HUES48 (cell line): Measurements from ENCODE around the gene TRIM77.
"Not testable (repeated sequence)": the region's sequence is repeated elsewhere in the genome, so short reads cannot be mapped to it uniquely, and the experiment has no call there.

Experiments
- H3K27ac ChIP-seq: one replicate; pipeline ENCODE4 v1.7.0; 2013; ENCODE audit warnings: low read depth, low read length, inconsistent platforms
- H3K27me3 ChIP-seq: 2 replicates; pipeline ENCODE4 v1.6.1; 2013; ENCODE audit warnings: mild to moderate bottlenecking, low read length; ENCODE audit not compliant: control insufficient read depth, insufficient read depth
- H3K36me3 ChIP-seq: 2 replicates; pipeline ENCODE4 v1.6.1; 2013; ENCODE audit warnings: low read length; ENCODE audit not compliant: control insufficient read depth, insufficient read depth
- H3K4me1 ChIP-seq: 2 replicates; pipeline ENCODE4 v1.6.1; 2013; ENCODE audit warnings: mild to moderate bottlenecking, low read length; ENCODE audit not compliant: control insufficient read depth, insufficient read depth
- H3K4me3 ChIP-seq: 2 replicates; pipeline ENCODE4 v1.5.1; 2013; ENCODE audit warnings: mild to moderate bottlenecking, low read depth, low read length
- H3K9ac ChIP-seq: 2 replicates; pipeline ENCODE4 v1.6.1; 2013; ENCODE audit warnings: mild to moderate bottlenecking, low read depth, low read length, moderate library complexity
- H3K9me3 ChIP-seq: 2 replicates; pipeline ENCODE4 v1.6.1; 2013; ENCODE audit warnings: low read length; ENCODE audit not compliant: control insufficient read depth, insufficient read depth

TRIM77 gene

GRCh38 chr11:89709999-89710398 is at the start of gene TRIM77:
TSS of gene TRIM77 (plus strand) at chr11:89710299. CDS start at chr11:89710299, 0 bp downstream.
- not testable (repeated sequence) for H3K4me1 ChIP-seq, H3K27me3 ChIP-seq, H3K9me3 ChIP-seq, H3K9ac ChIP-seq, H3K36me3 ChIP-seq, H3K4me3 ChIP-seq, H3K27ac ChIP-seq

GRCh38 chr11:89667001-89667400 is 43.1 kb upstream of the TRIM77 start:
- Histone ChIP-seq H3K9me3 (no peaks in the 10 kb centered on the region), H3K36me3 (no peaks in the 10 kb centered on the region), H3K9ac (no peak overlapping the region), H3K4me3 (no peak overlapping the region), H3K27me3 (no peaks in the 10 kb centered on the region), H3K4me1 (no peaks in the 10 kb centered on the region), H3K27ac (no peak overlapping the region)

- H3K4me3 ChIP-seq: not testable (repeated sequence)
Observed at GRCh38 chr11:89668158-89668557, 41.9 kb upstream of the TRIM77 start.

GRCh38 chr11:89669586-89669985 is 40.5 kb upstream of the TRIM77 start:
- not testable (repeated sequence) for H3K9me3 ChIP-seq, H3K27ac ChIP-seq, H3K36me3 ChIP-seq, H3K27me3 ChIP-seq, H3K4me1 ChIP-seq, H3K4me3 ChIP-seq, H3K9ac ChIP-seq

More at GRCh38 chr11:89668158-89668557, 41.9 kb upstream of the TRIM77 start:
- H3K36me3 ChIP-seq, H3K4me1 ChIP-seq, H3K27me3 ChIP-seq, H3K27ac ChIP-seq, H3K9me3 ChIP-seq, H3K9ac ChIP-seq: not testable (repeated sequence)

GRCh38 chr11:89669993-89670669 is 40.0 kb upstream of the TRIM77 start:
- H3K9me3 ChIP-seq, H3K4me3 ChIP-seq, H3K36me3 ChIP-seq, H3K9ac ChIP-seq, H3K27ac ChIP-seq, H3K4me1 ChIP-seq, H3K27me3 ChIP-seq: not testable (repeated sequence)

- not testable (repeated sequence) for H3K27ac ChIP-seq, H3K4me1 ChIP-seq
Observed at GRCh38 chr11:89672547-89672946, 37.6 kb upstream of the TRIM77 start.

GRCh38 chr11:89673380-89673779 is 36.7 kb upstream of the TRIM77 start:
- not testable (repeated sequence) for H3K4me1 ChIP-seq, H3K4me3 ChIP-seq, H3K9ac ChIP-seq, H3K27ac ChIP-seq, H3K36me3 ChIP-seq, H3K27me3 ChIP-seq, H3K9me3 ChIP-seq

More at GRCh38 chr11:89672547-89672946, 37.6 kb upstream of the TRIM77 start:
- not testable (repeated sequence) for H3K4me3 ChIP-seq, H3K9me3 ChIP-seq, H3K36me3 ChIP-seq, H3K27me3 ChIP-seq, H3K9ac ChIP-seq

- not testable (repeated sequence) for H3K9me3 ChIP-seq, H3K4me3 ChIP-seq, H3K4me1 ChIP-seq, H3K27me3 ChIP-seq, H3K9ac ChIP-seq, H3K36me3 ChIP-seq, H3K27ac ChIP-seq
Observed at GRCh38 chr11:89675383-89675782, 34.7 kb upstream of the TRIM77 start.

GRCh38 chr11:89675948-89676347 is 34.2 kb upstream of the TRIM77 start:
- H3K9me3 ChIP-seq, H3K27ac ChIP-seq, H3K4me1 ChIP-seq, H3K36me3 ChIP-seq, H3K4me3 ChIP-seq, H3K9ac ChIP-seq, H3K27me3 ChIP-seq: not testable (repeated sequence)

- not testable (repeated sequence) for H3K9me3 ChIP-seq, H3K4me1 ChIP-seq, H3K27ac ChIP-seq, H3K36me3 ChIP-seq, H3K27me3 ChIP-seq, H3K9ac ChIP-seq, H3K4me3 ChIP-seq
Observed at GRCh38 chr11:89707080-89707479, 3.0 kb upstream of the TRIM77 start.

GRCh38 chr11:89724866-89725498 is 14.9 kb downstream of the TRIM77 start:
- not testable (repeated sequence) for H3K4me3 ChIP-seq, H3K27me3 ChIP-seq, H3K4me1 ChIP-seq, H3K27ac ChIP-seq, H3K36me3 ChIP-seq, H3K9ac ChIP-seq, H3K9me3 ChIP-seq
